Measurements from ENCODE around the gene ARHGAP23.

DNA sequence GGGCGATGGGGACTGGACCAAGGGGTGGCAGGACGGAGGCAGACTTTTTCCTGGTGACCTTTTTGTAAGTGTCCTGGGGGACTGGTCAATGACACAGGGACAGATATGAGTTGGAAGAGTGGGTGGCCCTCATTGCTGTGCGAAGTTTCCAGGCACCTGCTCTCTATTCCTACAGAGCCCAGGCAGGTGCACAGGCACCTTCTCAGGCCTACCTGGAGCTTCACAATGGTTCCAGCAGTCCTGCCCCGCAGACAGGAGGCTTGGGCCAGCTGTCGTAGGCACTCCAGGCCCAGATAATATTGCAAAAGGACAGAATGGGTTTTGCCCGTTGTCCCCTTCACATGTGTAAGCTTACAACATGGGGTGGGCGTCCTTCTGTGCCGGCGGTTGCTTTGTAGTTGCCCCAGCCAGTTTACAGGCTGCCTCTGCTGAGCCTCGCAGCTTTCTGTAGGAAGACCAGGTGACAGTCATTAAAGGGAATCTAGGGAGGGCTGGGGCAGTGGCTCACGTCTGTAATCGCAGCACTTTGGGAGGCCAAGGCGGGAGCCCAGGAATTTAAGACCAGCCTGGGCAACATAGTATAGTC is 84.3 kb downstream of the ARHGAP23 start:
- no peak for TF ChIP-seq POLR2AphosphoS5 (IDR thresholded peaks at IDR 0.05; ENCODE audit: low read depth)
- TF ChIP-seq, protein P1, sequence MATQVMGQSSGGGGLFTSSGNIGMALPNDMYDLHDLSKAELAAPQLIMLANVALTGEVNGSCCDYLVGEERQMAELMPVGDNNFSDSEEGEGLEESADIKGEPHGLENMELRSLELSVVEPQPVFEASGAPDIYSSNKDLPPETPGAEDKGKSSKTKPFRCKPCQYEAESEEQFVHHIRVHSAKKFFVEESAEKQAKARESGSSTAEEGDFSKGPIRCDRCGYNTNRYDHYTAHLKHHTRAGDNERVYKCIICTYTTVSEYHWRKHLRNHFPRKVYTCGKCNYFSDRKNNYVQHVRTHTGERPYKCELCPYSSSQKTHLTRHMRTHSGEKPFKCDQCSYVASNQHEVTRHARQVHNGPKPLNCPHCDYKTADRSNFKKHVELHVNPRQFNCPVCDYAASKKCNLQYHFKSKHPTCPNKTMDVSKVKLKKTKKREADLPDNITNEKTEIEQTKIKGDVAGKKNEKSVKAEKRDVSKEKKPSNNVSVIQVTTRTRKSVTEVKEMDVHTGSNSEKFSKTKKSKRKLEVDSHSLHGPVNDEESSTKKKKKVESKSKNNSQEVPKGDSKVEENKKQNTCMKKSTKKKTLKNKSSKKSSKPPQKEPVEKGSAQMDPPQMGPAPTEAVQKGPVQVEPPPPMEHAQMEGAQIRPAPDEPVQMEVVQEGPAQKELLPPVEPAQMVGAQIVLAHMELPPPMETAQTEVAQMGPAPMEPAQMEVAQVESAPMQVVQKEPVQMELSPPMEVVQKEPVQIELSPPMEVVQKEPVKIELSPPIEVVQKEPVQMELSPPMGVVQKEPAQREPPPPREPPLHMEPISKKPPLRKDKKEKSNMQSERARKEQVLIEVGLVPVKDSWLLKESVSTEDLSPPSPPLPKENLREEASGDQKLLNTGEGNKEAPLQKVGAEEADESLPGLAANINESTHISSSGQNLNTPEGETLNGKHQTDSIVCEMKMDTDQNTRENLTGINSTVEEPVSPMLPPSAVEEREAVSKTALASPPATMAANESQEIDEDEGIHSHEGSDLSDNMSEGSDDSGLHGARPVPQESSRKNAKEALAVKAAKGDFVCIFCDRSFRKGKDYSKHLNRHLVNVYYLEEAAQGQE (IDR thresholded peaks at IDR 0.05; ENCODE audit: unreplicated experiment), result no peak
- TF ChIP-seq JUNB (IDR thresholded peaks at IDR 0.05; ENCODE audit: unreplicated experiment), result no peak
- no peak for TF ChIP-seq EZH2 (IDR thresholded peaks at IDR 0.05; ENCODE audit: low read depth, unreplicated experiment)
- TF ChIP-seq CTCF (conservative IDR thresholded peaks at IDR 0.05; ENCODE audit: low read depth in 2 of 2), result no peak
- TF ChIP-seq, protein P2, sequence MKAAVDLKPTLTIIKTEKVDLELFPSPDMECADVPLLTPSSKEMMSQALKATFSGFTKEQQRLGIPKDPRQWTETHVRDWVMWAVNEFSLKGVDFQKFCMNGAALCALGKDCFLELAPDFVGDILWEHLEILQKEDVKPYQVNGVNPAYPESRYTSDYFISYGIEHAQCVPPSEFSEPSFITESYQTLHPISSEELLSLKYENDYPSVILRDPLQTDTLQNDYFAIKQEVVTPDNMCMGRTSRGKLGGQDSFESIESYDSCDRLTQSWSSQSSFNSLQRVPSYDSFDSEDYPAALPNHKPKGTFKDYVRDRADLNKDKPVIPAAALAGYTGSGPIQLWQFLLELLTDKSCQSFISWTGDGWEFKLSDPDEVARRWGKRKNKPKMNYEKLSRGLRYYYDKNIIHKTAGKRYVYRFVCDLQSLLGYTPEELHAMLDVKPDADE (IDR thresholded peaks at IDR 0.05), result no peak

All from GM23338 (cell line).